Measurements from ENCODE around the gene CWF19L1.
"Not testable (repeated sequence)": the region's sequence is repeated elsewhere in the genome, so short reads cannot be mapped to it uniquely, and the experiment has no call there.

Gene CWF19L1

DNA sequence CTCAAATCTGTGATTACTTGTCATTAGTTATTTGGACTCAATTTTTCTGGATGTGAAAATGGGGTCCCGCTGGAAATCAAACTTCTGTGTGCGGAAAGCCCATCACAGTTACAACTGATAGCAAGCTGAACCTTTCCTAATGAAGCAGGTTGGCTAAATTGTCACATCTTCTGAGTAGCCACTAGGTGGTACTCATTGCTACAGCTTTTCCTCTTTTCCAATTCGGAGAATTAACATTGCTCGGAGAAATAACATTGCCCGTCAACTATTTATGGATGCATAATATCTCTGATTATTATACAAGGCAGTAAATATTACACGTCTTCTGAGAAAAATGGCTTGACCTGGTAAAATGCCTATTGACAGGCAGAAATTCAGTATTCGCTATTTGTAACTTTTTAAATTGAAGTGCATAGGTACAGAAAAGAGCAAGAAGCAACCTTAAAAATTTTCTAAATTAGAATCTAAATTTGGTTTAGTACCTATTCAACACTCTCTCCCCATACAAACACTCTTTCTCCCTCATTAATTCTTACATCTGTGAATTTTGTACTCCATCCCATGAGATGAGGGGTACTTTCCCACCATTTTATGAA, 36.4 kb upstream of the CWF19L1 start:
- TF ChIP-seq CTCF (IDR thresholded peaks at IDR 0.05; ENCODE audit: control insufficient read depth, extremely low read depth, insufficient read depth), result peak; percentile 59
- H3K4me3 ChIP-seq (ENCODE audit: low read depth, low read length), result no peak overlapping the region
- DNase-seq (ENCODE audit: low read depth), result no peak

DNA sequence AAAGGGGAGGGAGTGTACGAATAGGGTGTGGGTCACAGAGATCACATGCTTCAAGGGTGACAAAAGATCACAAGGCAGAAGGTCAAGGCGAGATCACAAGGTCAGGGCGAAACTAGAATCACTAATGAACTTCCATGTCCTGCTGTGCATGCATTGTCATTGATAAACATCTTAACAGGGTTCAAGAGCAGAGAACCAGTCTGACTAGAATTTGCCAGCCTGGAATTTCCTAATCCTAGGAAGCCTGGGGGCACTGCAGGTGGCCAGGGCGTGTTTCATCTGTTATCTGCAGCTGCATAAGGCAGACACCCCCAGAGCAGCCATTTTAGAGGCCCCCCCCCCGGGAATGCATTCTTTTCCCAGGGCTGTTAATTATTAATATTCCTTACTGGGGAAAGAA, 33.7 kb upstream of the CWF19L1 start:
- DNase-seq (ENCODE audit: low read depth); H3K4me3 ChIP-seq (ENCODE audit: low read depth, low read length): not testable (repeated sequence)

DNA sequence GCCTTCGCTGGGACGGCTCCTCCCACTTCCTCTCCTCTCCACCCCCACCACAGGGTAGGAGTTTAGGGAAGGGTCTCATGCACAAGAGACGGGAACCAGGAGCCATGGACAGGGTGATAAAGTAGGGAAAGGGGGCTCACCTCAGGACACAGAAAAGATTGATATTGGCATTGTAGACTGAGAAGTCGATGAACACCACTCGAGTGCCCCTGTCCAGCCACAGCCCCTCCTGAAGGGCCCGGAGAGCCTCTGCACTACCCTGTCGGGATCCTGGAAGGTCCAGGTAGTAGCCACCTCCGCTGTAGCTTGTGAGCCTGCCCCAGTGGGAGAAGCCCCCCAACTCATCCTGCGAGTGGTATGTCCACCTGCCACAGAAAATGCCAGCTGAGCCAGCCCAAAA, 29.8 kb upstream of the CWF19L1 start:
- H3K4me3 ChIP-seq (ENCODE audit: low read depth, low read length), result no peak overlapping the region
- no peak for TF ChIP-seq CTCF (IDR thresholded peaks at IDR 0.05; ENCODE audit: control insufficient read depth, extremely low read depth, insufficient read depth)
- no peak for DNase-seq (ENCODE audit: low read depth)

GRCh38 chr10:100293066-100293465, 25.6 kb upstream of the CWF19L1 start:
- H3K4me3 ChIP-seq (ENCODE audit: low read depth, low read length), result no peak overlapping the region
- no peak for DNase-seq (ENCODE audit: low read depth)
- TF ChIP-seq CTCF (IDR thresholded peaks at IDR 0.05; ENCODE audit: control insufficient read depth, extremely low read depth, insufficient read depth), result no peak

DNA sequence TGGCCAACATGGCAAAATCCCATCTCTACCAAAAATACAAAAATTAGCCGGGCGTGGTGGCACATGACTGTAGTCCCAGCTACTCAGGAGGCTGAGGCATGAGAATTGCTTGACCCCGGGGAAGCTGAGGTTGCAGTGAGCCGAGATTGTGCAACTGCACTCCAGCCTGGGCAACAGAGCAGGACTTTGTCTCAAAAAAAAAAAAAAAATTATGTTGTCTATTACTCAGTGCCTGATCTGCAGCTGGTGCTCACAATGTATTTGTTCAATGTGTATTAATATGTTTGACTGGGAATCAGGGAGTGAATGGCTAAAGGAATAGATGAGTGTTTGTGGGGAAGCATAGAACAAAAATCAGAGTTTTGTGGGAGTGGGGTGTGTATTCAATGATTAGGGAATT, 24.9 kb upstream of the CWF19L1 start:
- DNase-seq (ENCODE audit: low read depth); H3K4me3 ChIP-seq (ENCODE audit: low read depth, low read length): not testable (repeated sequence)

DNA sequence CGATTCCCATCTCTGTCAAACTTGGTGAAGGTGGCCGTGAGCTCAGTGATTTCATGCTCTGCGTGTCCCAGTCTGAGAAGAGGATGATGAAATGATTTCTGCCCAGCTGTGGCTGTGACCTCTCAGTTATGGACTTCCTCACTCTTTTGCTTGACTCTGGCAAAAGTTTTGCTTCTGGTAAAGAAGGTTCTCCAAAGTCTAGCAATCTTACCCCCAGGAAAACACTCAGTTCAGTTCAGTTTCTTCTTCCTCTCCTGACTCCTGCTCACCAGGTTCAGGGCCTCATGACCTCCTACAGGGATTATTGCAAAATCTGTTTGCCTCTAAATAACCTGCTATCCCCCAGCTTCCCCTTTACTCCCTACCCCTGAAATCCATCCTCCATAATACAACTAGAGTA, 23.9 kb upstream of the CWF19L1 start:
- DNase-seq (ENCODE audit: low read depth), result no peak
- no peak for TF ChIP-seq CTCF (IDR thresholded peaks at IDR 0.05; ENCODE audit: control insufficient read depth, extremely low read depth, insufficient read depth)
- no peak overlapping the region for H3K4me3 ChIP-seq (ENCODE audit: low read depth, low read length)

DNA sequence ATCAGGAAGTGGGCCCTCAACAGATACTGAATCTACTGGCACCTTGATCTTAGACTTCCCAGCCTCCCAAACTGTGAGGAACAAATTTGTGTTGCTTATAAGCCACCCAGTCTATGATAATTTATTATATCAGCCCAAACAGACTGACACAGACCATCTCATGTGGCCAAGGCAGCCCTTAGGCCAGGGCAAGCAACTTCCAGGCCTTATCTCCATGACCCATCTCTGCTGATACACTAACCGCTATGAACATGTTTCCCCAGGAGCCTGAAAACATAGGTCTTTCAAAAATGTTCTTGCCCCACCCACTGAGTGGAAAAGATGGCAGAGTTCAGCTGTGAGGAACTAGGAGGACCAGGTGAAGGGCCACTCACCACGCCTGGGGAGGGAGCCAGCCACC, 22.2 kb upstream of the CWF19L1 start:
- DNase-seq (ENCODE audit: low read depth), result no peak
- H3K4me3 ChIP-seq (ENCODE audit: low read depth, low read length), result no peak overlapping the region
- TF ChIP-seq CTCF (IDR thresholded peaks at IDR 0.05; ENCODE audit: control insufficient read depth, extremely low read depth, insufficient read depth), result no peak

DNA sequence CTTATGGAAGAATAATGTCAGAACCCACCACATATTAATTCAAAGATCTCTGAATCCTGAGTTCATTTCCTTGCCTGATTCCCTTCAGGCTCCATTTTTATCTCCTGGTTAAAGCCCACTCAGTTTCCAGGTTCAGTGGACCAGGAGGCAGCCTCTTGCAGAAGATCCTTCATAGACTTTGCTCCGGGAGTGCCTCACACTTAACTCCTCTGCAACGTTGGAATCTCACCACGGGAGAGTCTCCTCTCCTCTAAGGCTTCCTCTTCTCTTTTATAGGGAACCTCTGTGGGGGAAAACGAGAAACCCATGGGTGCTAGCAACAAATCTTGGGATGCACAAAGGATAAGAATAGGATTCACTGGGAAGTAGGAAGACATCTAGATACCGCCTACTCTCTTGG, 20.8 kb upstream of the CWF19L1 start:
- no peak for TF ChIP-seq CTCF (IDR thresholded peaks at IDR 0.05; ENCODE audit: control insufficient read depth, extremely low read depth, insufficient read depth)
- no peak overlapping the region for H3K4me3 ChIP-seq (ENCODE audit: low read depth, low read length)
- DNase-seq (ENCODE audit: low read depth), result no peak
